BLaER1 (cell line): ENCODE measurements around the gene TASP1.

Experiments
- H3K27ac ChIP-seq: shearing (Covaris generic); formaldehyde crosslinking; 2 replicates; pipeline ENCODE4 v1.8.1; 2022
- H3K27me3 ChIP-seq: shearing (Covaris generic); formaldehyde crosslinking; 2 replicates; pipeline ENCODE4 v1.8.1; 2022
- H3K36me3 ChIP-seq: shearing (Covaris generic); formaldehyde crosslinking; 2 replicates; pipeline ENCODE4 v1.8.1; 2022
- H3K4me1 ChIP-seq: shearing (Covaris generic); formaldehyde crosslinking; 2 replicates; pipeline ENCODE4 v1.8.1; 2022
- H3K4me2 ChIP-seq: shearing (Covaris generic); formaldehyde crosslinking; 2 replicates; pipeline ENCODE4 v1.8.1; 2022
- H3K4me3 ChIP-seq: shearing (Covaris generic); formaldehyde crosslinking; 2 replicates; pipeline ENCODE4 v1.8.1; 2022
- H3K9ac ChIP-seq: shearing (Covaris generic); formaldehyde crosslinking; 2 replicates; pipeline ENCODE4 v1.8.1; 2022
- H3K9me3 ChIP-seq: shearing (Covaris generic); formaldehyde crosslinking; 2 replicates; pipeline ENCODE4 v1.8.1; 2022
- H4K20me1 ChIP-seq: shearing (Covaris generic); formaldehyde crosslinking; 2 replicates; pipeline ENCODE4 v1.8.1; 2022
- Cebpa-rat ChIP-seq: shearing (Covaris generic); IDR thresholded peaks from 2 replicates; pipeline ENCODE4 v1.8.1; 2022

Gene TASP1

DNA sequence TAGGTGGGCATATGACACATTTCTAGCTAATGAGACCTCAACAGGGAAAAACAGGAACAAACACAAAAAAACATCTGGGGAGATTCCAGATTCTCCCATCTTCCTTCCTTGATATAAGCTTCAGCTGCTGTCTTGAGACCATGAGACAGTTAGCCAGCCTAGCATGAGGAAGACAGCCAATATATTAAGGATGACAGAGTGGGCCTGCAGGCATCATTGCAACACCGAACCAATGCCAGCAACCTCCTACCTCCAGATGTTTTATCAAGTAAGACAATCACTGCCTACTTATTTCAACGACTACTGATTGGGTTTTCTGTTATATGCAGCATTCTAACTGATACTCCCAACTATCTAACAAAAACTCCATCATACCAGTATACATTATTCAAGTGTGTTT lies 298.6 kb downstream of the TASP1 start:
- no peak overlapping the region for H3K27ac ChIP-seq
- H3K9ac ChIP-seq = no peak overlapping the region
- no peaks in the 10 kb centered on the region for H4K20me1 ChIP-seq
- no peak for TF ChIP-seq Cebpa-rat
- H3K4me2 ChIP-seq = no peak overlapping the region
- no peaks in the 10 kb centered on the region; the same call in 1 of the 2 replicates for H3K4me1 ChIP-seq
- no peaks in the 10 kb centered on the region for H3K36me3 ChIP-seq
- no peak overlapping the region for H3K4me3 ChIP-seq
- no peaks in the 10 kb centered on the region for H3K27me3 ChIP-seq
- no peaks in the 10 kb centered on the region for H3K9me3 ChIP-seq
